ENCODE measurements around the gene PXMP4. TPM values are rescaled to one million over a fixed set of nuclear protein-coding genes. Genes with fewer than 3 reads are reported as not detected.
A peak's percentile ranks its signal among the peaks of the same experiment; 100 is the strongest.

The PXMP4 gene
- total RNA-seq, 1 experiment from 2014 or later, result 5.7 TPM

- no peaks in the 10 kb centered on the region for H4K20me1 ChIP-seq (ENCODE audit: control insufficient read depth, insufficient read depth, insufficient read length)
Observed at GRCh38 chr20:33710681-33711445, 9.2 kb downstream of the PXMP4 start.

More at GRCh38 chr20:33710681-33711445, 9.2 kb downstream of the PXMP4 start:
- no CpG with 5 or more reads among the region's 14 CpGs for WGBS (ENCODE audit: extremely low coverage, insufficient read length, low lambda C conversion rate)
- H3K4me2 ChIP-seq (ENCODE audit: insufficient read depth, insufficient read length, low read length), result no peak overlapping the region
- no peak overlapping the region for H2BK20ac ChIP-seq (ENCODE audit: low read depth, low read length, poor library complexity, severe bottlenecking)
- H3K27me3 ChIP-seq (ENCODE audit: insufficient read depth, low read length), result no peaks in the 10 kb centered on the region
- H2AK5ac ChIP-seq (ENCODE audit: insufficient read length, low read length), result no peak overlapping the region
- H4K91ac ChIP-seq (ENCODE audit: insufficient read length, low read depth, low read length), result no peak overlapping the region
- no peak for DNase-seq
- Mint-ChIP-seq H3K27me3 (ENCODE audit: low read depth) (no peaks in the 10 kb centered on the region), H3K9me3 (no peaks in the 10 kb centered on the region; a peak in 1 of 5 replicates), H3K27ac (peak overlapping the region in 2 of 3 experiments; percentile 21 to 69; a peak in 4 of 7 replicates), H3K36me3 (ENCODE audit: insufficient read depth in 1 of 3, low read depth in 3 of 3) (peaks cover 0 to 4% (median 0%) of the 10 kb centered on the region in 3 experiments; a peak in 1 of 7 replicates), H3K4me3 (no peak overlapping the region), H3K4me1 (peaks cover 13 to 25% of the 10 kb centered on the region in 2 experiments)
- no peak overlapping the region for H3K9ac ChIP-seq (ENCODE audit: extremely low read depth, insufficient read length, low read length)
- no peak overlapping the region for H4K8ac ChIP-seq (replicated peaks; ENCODE audit: insufficient read length, low read depth, low read length)
- no peak overlapping the region for H2BK5ac ChIP-seq (ENCODE audit: insufficient read length, low read length)
- H3K9me3 ChIP-seq (ENCODE audit: control insufficient read depth, low read depth, low read length), result no peaks in the 10 kb centered on the region
- H2BK15ac ChIP-seq (ENCODE audit: low read depth, low read length), result no peak overlapping the region
- no peak for TF ChIP-seq CTCF (conservative IDR thresholded peaks at IDR 0.05)
- H3K79me1 ChIP-seq (ENCODE audit: insufficient read depth, low read depth, low read length, poor library complexity, severe bottlenecking), result no peaks in the 10 kb centered on the region
- H3K4me1 ChIP-seq (ENCODE audit: insufficient read depth, low read length), result no peaks in the 10 kb centered on the region; the same call in 1 of the 2 replicates
- H3K79me2 ChIP-seq (ENCODE audit: insufficient read depth, low read length), result no peaks in the 10 kb centered on the region
- no peaks in the 10 kb centered on the region for H3K23me2 ChIP-seq (ENCODE audit: insufficient read length, low read depth, low read length, poor library complexity, severe bottlenecking)
- H3K14ac ChIP-seq (ENCODE audit: insufficient read depth, low read length), result no peak overlapping the region
- H3K27ac ChIP-seq (ENCODE audit: insufficient read length, low read depth, low read length), result no peak overlapping the region
- no peak overlapping the region for H3K23ac ChIP-seq (ENCODE audit: insufficient read length, low read depth, low read length)
- H3K56ac ChIP-seq (ENCODE audit: insufficient read length, low read depth, low read length), result no peak overlapping the region
- H3T11ph ChIP-seq (ENCODE audit: low read length), result no peak overlapping the region
- no peak overlapping the region for H2AFZ ChIP-seq (ENCODE audit: low read length)
- no peak overlapping the region for H4K5ac ChIP-seq (ENCODE audit: insufficient read length, low read depth, low read length)
- no peak overlapping the region for H3K4ac ChIP-seq (ENCODE audit: low read depth, low read length)
- no peak overlapping the region for H2BK12ac ChIP-seq (ENCODE audit: insufficient read length, low read depth, low read length)
- peak overlapping the region; percentile 5 for H3K18ac ChIP-seq (ENCODE audit: insufficient read length, low read depth, low read length)
- no peak overlapping the region for H2BK120ac ChIP-seq (ENCODE audit: low read depth, low read length, poor library complexity, severe bottlenecking)
